Lower leg skin (tissue), 3 donors: ENCODE measurements around the gene CHRDL1.

Experiments
- CTCF ChIP-seq, 3 donors: fragments of 450-650 bp; IDR thresholded peaks; one replicate each; pipeline ENCODE4 v1.5.1; 2016; ENCODE audit warnings: antibody characterized with exemption in 3 of 3, mild to moderate bottlenecking in 3 of 3, moderate library complexity in 2 of 3
- POLR2A ChIP-seq, 2 donors: fragments of 450-650 bp; IDR thresholded peaks; one replicate each; pipeline ENCODE4 v1.6.1; 2016 to 2017; ENCODE audit warnings: antibody characterized with exemption in 2 of 2, mild to moderate bottlenecking in 1 of 2, moderate library complexity in 1 of 2

GRCh38 chrX:110786486-110786885 is 9.1 kb downstream of the CHRDL1 start:
- no peak for TF ChIP-seq CTCF (IDR thresholded peaks at IDR 0.05)
- TF ChIP-seq POLR2A (IDR thresholded peaks at IDR 0.05): no peak
